Ascending aorta (tissue), 2 donors: ENCODE data around the gene SLC51B. TPM values are rescaled to one million over a fixed set of nuclear protein-coding genes. Genes with fewer than 3 reads are reported as not detected.

Source experiments
- DNase-seq, 2 donors: peaks; one replicate each; pipeline ENCODE4 v3.0.0-alpha.2; 2019; ENCODE audit warnings: low spot score in 2 of 2
- H3K27ac ChIP-seq, 2 donors: fragments of 200-600 bp; sonication (generic); one replicate each; pipeline ENCODE4 v1.5.1; 2016 to 2017; ENCODE audit warnings: mild to moderate bottlenecking in 1 of 2
- H3K27me3 ChIP-seq: fragments of 200-600 bp; sonication (generic); one replicate; pipeline ENCODE4 v1.5.1; 2017
- H3K36me3 ChIP-seq, 2 donors: fragments of 200-600 bp; sonication (generic); one replicate each; pipeline ENCODE4 v1.5.1; 2016
- H3K4me1 ChIP-seq, 2 donors: fragments of 200-600 bp; sonication (generic); one replicate each; pipeline ENCODE4 v1.5.1; 2016 to 2017; ENCODE audit warnings: mild to moderate bottlenecking in 1 of 2
- H3K4me3 ChIP-seq, 2 donors: fragments of 200-600 bp; sonication (generic); one replicate each; pipeline ENCODE4 v1.5.1; 2016 to 2017; ENCODE audit warnings: mild to moderate bottlenecking in 1 of 2
- H3K9me3 ChIP-seq, 2 donors: fragments of 200-600 bp; sonication (generic); one replicate each; pipeline ENCODE4 v1.5.1; 2016
- CTCF ChIP-seq, 3 experiments: fragments of 200-600 bp in 2 of 3; fragments of 450-650 bp in 1 of 3; sonication (generic) in 2 of 3; IDR thresholded peaks; one replicate each; pipeline ENCODE4 v1.5.1; 2016 to 2019; ENCODE audit warnings: antibody characterized with exemption in 3 of 3, mild to moderate bottlenecking in 1 of 3, moderate library complexity in 1 of 3
- intact Hi-C: fragments of 100-400 bp; cut with DNase I; formaldehyde crosslinking; loops from one replicate; pipeline ENCODE4 v1.15.1; 2023
- total RNA-seq: library from RNA; depleted of rRNA; stranded (reverse); fragments of >200 nt; gene quantifications from one replicate; pipeline ENCODE4 v1.1.0, GENCODE V29; 2016

SLC51B gene
- total RNA-seq, 1 donor from 2014 or later: not detected

DNA sequence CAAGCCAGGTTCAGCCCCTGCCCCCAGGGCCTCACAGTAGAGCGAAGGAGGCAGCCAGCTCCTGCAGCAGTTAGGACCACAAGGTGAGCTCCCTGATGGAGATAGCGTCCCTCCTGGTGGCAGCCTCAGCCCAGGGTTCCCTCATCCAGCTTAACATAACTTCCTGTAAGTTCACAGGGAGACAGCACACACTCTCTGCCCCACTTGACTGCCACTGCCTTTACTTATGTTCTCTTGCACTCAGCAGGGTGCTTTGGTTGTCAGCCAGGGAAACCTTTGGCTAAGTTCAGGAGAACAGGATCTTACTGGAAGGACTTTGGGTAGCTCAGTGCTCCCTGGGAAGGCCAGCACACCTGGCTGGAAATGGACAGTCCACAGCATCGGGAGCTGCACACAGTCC lies 42.2 kb downstream of the SLC51B start:
- peaks cover 48 to 84% of the 10 kb centered on the region in 2 donors for H3K4me1 ChIP-seq
- H3K36me3 ChIP-seq: no peaks in the 10 kb centered on the region
- no peaks in the 10 kb centered on the region for H3K27me3 ChIP-seq
- TF ChIP-seq CTCF (IDR thresholded peaks at IDR 0.05): no peak
- H3K9me3 ChIP-seq: no peaks in the 10 kb centered on the region
- intact Hi-C loops: no loop called here
- peak overlapping the region; percentile 96 to 98 for H3K27ac ChIP-seq
- DNase-seq: no peak
- H3K4me3 ChIP-seq: no peak overlapping the region

DNA sequence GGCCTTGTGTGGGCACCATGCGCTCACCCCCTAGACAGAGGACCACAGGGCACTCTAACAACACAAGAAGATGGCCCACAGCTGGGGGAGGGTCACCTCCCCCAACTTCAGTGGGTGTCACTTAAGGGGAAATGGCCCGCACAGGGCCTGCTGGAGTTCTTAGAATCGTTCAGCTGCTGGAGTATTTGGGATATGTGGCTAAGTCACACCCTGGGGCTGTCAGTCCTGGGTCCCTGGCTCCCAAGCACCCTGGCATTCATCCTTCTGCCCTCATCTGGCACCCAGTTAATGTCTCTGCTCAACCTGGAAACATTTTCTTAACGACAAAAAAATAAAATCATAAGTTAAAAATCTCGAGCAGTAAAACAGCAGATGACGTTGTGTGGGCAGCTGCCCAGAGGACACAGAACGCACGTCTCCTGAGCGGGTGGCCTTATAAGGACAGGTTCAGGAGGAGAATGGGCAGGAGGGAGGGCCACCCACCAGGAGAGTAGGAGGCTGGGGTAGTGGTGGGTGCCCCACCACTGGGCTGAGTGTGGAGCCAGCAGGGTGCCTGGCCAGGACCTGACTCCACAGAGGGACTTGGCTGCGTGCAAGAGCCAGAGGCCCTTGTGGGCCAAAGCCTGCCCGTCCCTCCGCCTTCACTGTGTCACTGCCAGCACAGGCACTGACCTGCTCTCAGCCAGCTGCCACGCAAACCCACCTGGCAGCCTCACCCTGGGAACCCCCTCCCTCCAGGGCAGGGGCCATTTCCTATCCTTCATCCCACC lies 42.9 kb downstream of the SLC51B start:
- no peaks in the 10 kb centered on the region for H3K9me3 ChIP-seq
- peak; percentile 94 to 98 for DNase-seq
- H3K27ac ChIP-seq: peak overlapping the region; percentile 96 to 98
- H3K36me3 ChIP-seq: no peaks in the 10 kb centered on the region
- TF ChIP-seq CTCF (IDR thresholded peaks at IDR 0.05): no peak
- H3K27me3 ChIP-seq: no peaks in the 10 kb centered on the region
- no peak overlapping the region for H3K4me3 ChIP-seq
- intact Hi-C loops: loop anchor here (2.0 kb wide), 1 partner anchor 21 kb away; the partner anchor contains the start of gene RASL12
- peaks cover 42 to 84% of the 10 kb centered on the region in 2 donors for H3K4me1 ChIP-seq

DNA sequence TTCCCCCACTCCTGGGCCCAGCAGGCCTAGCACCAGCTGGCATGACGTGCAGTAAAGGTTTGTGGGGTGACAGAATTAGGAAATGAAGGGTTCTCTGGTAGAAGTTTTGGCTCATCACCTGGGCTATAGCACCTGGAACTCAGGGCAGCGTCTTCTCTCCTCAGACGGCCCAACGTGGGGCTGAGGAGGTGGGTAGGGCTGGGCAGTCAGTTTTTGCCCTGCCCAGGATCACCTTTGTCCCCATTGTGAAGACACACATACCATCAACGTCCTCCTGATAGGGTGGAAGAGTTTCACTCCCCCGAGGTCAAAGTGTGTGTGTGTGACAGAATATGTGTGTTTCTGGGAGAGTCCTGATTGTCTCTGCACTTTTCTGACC lies 43.4 kb downstream of the SLC51B start:
- no peaks in the 10 kb centered on the region for H3K27me3 ChIP-seq
- no peak for TF ChIP-seq CTCF (IDR thresholded peaks at IDR 0.05)
- H3K4me3 ChIP-seq: no peak overlapping the region
- H3K9me3 ChIP-seq: no peaks in the 10 kb centered on the region
- peak overlapping the region; percentile 96 to 98 for H3K27ac ChIP-seq
- H3K4me1 ChIP-seq: peaks cover 42 to 82% of the 10 kb centered on the region in 2 donors
- H3K36me3 ChIP-seq: no peaks in the 10 kb centered on the region
- DNase-seq: no peak
- intact Hi-C loops: loop anchor here (2.0 kb wide), 1 partner anchor 22 kb away; the partner anchor contains the start of gene RASL12

DNA sequence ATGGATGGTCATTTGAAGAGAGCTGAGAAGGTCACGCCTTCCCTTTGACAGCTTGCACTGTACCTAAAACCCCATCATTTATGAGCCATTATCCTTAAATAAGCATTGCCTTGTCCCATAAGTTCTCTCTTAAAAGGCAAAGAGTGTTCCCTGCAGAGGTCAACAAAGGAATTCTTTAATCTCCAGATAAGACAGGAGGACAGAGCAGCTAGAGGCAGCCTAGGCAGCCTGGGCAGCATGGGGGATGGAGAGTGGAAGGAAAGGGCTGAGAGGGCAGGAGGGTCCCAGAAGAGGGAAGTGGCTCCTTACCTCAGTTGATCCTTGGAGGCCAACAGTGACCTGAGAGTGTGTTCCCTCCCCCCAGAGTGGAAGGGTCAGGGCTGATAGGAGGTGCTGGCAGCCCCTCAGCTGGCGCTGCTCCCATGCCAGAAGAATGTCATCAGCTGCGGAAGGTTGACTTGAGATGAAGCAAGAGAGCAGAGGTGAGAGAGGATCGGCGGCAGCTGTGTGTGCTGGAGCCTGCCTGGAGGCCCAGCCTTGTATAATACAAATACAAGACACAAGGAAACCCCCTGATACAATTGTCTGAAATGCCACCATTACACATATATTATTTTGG lies 44.1 kb downstream of the SLC51B start:
- peak overlapping the region; percentile 96 to 98 for H3K27ac ChIP-seq
- no peak for TF ChIP-seq CTCF (IDR thresholded peaks at IDR 0.05)
- no peaks in the 10 kb centered on the region for H3K36me3 ChIP-seq
- intact Hi-C loops: loop anchor here (2.0 kb wide), 1 partner anchor 23 kb away; the partner anchor contains the start of gene RASL12
- peaks cover 42 to 82% of the 10 kb centered on the region in 2 donors for H3K4me1 ChIP-seq
- H3K9me3 ChIP-seq: no peaks in the 10 kb centered on the region
- DNase-seq: no peak
- no peaks in the 10 kb centered on the region for H3K27me3 ChIP-seq
- no peak overlapping the region for H3K4me3 ChIP-seq

DNA sequence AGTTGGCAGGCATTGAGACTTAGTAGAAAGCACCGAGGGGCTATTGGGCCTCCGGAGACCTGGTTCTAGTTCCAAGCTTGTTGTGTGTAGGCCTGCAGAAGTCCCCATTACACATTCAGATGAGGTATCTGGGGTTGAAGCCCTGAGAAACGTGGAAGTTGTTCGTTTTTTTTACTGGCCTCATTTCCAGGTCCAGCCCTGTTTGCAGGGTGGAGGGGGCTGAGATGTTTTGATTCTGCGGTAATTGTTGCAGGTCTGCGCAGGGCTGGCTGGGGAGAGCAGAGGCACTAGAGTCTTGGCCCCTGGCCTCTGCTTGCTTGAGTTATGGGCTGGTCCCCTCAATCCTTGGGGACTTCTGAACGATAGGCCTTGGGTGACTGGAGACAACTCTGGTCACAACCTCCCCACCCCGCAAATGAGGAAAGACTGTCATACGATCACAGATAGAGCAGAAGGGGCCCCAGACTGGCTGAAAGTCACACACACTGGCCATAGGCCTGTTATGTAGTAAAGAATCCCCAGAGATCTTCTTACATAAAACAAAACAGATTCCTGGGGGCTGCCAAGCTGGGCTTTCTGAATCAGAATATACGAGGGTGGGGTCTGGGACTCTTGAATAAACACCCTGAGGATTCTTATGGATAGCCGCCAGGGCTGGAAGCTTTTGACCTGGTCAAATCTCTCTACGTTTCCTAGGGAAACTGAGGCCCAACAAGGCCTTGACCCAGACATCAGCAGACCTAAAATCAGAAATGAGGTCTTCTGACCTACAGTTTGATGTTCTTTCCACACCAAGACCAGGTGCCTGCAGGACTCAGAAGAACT lies 47.0 kb downstream of the SLC51B start:
- H3K36me3 ChIP-seq: peaks cover under 1% of the 10 kb centered on the region in 2 donors
- TF ChIP-seq CTCF (IDR thresholded peaks at IDR 0.05): no peak
- H3K4me1 ChIP-seq: peaks cover 19 to 68% of the 10 kb centered on the region in 2 donors
- DNase-seq: peak in 1 of 2 donors; percentile 58
- H3K27ac ChIP-seq: peak overlapping the region; percentile 96 to 98
- H3K9me3 ChIP-seq: no peaks in the 10 kb centered on the region
- no peaks in the 10 kb centered on the region for H3K27me3 ChIP-seq
- no peak overlapping the region for H3K4me3 ChIP-seq
- intact Hi-C loops: no loop called here
